Measurements from ENCODE around the gene PTPRN2.

DNA sequence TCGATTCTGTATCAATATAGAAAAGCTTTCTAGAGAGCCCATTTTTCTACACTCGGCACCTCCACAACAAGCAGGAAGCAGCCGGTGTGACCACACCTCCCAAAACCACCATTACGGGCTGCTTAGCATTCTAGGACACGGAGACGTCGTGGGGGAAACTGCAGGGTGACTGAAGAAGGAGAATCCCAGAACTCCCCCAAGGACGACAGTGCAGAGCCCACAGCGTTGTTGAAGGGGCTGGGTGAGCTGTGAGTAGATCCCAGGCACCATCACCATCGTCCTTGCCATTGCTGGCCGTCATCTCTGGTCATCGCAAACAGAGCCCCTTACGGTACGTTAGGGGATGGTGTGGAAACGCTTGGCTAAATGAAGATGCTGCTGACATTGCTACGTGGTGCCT is 351.8 kb downstream of the PTPRN2 start:
- TF ChIP-seq ZNF354B (CRISPR knock-in tag; IDR thresholded peaks at IDR 0.05) (no peak), POLR2A (IDR thresholded peaks at IDR 0.05; ENCODE audit: insufficient read depth in 1 of 2, low read depth in 2 of 2, low read length in 2 of 2) (no peak), NFKBIZ (CRISPR knock-in tag; IDR thresholded peaks at IDR 0.05) (no peak), SMAD1 (CRISPR knock-in tag; IDR thresholded peaks at IDR 0.05; ENCODE audit: borderline replicate concordance, low read depth) (no peak), SRF (IDR thresholded peaks at IDR 0.05; ENCODE audit: low read depth, low read length) (no peak), GABPA (IDR thresholded peaks at IDR 0.05; ENCODE audit: low read depth, low read length) (no peak), GABPA (CRISPR knock-in tag; IDR thresholded peaks at IDR 0.05; ENCODE audit: low read depth) (no peak), ZKSCAN8 (CRISPR knock-in tag; IDR thresholded peaks at IDR 0.05; ENCODE audit: borderline replicate concordance) (no peak), FOXJ3 (CRISPR knock-in tag; IDR thresholded peaks at IDR 0.05; ENCODE audit: borderline replicate concordance) (no peak), ESRRA (CRISPR knock-in tag; IDR thresholded peaks at IDR 0.05; ENCODE audit: low read depth) (no peak), PHF8 (CRISPR knock-in tag; IDR thresholded peaks at IDR 0.05) (no peak)
- TF ChIP-seq, protein P1, sequence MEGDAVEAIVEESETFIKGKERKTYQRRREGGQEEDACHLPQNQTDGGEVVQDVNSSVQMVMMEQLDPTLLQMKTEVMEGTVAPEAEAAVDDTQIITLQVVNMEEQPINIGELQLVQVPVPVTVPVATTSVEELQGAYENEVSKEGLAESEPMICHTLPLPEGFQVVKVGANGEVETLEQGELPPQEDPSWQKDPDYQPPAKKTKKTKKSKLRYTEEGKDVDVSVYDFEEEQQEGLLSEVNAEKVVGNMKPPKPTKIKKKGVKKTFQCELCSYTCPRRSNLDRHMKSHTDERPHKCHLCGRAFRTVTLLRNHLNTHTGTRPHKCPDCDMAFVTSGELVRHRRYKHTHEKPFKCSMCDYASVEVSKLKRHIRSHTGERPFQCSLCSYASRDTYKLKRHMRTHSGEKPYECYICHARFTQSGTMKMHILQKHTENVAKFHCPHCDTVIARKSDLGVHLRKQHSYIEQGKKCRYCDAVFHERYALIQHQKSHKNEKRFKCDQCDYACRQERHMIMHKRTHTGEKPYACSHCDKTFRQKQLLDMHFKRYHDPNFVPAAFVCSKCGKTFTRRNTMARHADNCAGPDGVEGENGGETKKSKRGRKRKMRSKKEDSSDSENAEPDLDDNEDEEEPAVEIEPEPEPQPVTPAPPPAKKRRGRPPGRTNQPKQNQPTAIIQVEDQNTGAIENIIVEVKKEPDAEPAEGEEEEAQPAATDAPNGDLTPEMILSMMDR (CRISPR knock-in tag; IDR thresholded peaks at IDR 0.05), result no peak
- TF ChIP-seq, protein P2, sequence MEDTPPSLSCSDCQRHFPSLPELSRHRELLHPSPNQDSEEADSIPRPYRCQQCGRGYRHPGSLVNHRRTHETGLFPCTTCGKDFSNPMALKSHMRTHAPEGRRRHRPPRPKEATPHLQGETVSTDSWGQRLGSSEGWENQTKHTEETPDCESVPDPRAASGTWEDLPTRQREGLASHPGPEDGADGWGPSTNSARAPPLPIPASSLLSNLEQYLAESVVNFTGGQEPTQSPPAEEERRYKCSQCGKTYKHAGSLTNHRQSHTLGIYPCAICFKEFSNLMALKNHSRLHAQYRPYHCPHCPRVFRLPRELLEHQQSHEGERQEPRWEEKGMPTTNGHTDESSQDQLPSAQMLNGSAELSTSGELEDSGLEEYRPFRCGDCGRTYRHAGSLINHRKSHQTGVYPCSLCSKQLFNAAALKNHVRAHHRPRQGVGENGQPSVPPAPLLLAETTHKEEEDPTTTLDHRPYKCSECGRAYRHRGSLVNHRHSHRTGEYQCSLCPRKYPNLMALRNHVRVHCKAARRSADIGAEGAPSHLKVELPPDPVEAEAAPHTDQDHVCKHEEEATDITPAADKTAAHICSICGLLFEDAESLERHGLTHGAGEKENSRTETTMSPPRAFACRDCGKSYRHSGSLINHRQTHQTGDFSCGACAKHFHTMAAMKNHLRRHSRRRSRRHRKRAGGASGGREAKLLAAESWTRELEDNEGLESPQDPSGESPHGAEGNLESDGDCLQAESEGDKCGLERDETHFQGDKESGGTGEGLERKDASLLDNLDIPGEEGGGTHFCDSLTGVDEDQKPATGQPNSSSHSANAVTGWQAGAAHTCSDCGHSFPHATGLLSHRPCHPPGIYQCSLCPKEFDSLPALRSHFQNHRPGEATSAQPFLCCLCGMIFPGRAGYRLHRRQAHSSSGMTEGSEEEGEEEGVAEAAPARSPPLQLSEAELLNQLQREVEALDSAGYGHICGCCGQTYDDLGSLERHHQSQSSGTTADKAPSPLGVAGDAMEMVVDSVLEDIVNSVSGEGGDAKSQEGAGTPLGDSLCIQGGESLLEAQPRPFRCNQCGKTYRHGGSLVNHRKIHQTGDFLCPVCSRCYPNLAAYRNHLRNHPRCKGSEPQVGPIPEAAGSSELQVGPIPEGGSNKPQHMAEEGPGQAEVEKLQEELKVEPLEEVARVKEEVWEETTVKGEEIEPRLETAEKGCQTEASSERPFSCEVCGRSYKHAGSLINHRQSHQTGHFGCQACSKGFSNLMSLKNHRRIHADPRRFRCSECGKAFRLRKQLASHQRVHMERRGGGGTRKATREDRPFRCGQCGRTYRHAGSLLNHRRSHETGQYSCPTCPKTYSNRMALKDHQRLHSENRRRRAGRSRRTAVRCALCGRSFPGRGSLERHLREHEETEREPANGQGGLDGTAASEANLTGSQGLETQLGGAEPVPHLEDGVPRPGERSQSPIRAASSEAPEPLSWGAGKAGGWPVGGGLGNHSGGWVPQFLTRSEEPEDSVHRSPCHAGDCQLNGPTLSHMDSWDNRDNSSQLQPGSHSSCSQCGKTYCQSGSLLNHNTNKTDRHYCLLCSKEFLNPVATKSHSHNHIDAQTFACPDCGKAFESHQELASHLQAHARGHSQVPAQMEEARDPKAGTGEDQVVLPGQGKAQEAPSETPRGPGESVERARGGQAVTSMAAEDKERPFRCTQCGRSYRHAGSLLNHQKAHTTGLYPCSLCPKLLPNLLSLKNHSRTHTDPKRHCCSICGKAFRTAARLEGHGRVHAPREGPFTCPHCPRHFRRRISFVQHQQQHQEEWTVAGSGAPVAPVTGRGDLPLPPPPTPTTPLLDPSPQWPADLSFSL (CRISPR knock-in tag; IDR thresholded peaks at IDR 0.05), result no peak
